HL-60 (cell line): ENCODE data around the gene OPHN1.

ENCODE experiments used
- DNase-seq, 2 experiments: peaks; one replicate each; pipeline ENCODE4 v3.0.0-alpha.2; 2010 to 2020; ENCODE audit warnings: low read depth in 1 of 2, low spot score in 1 of 2
- H3K27ac ChIP-seq: fragments of 250-450 bp; sonication (Bioruptor Pico); replicated peaks from 2 replicates; pipeline ENCODE4 v1.5.1; 2020; ENCODE audit warnings: mild to moderate bottlenecking, moderate library complexity
- H3K27me3 ChIP-seq: fragments of 250-450 bp; sonication (Bioruptor Pico); 2 replicates; pipeline ENCODE4 v1.5.1; 2021; ENCODE audit warnings: mild to moderate bottlenecking, moderate library complexity; ENCODE audit not compliant: insufficient read depth, poor library complexity, severe bottlenecking
- H3K4me3 ChIP-seq: replicated peaks from 2 replicates; pipeline ENCODE4 v1.5.1; 2011; ENCODE audit warnings: mild to moderate bottlenecking, control low read depth, low read length; ENCODE audit not compliant: insufficient read depth
- CTCF ChIP-seq: IDR thresholded peaks from one replicate; pipeline ENCODE4 v1.5.1; 2011; ENCODE audit warnings: low read length, control low read depth, inconsistent platforms; ENCODE audit not compliant: insufficient read depth
- GABPA ChIP-seq: IDR thresholded peaks from 2 replicates; pipeline ENCODE4 v1.6.1; 2012; ENCODE audit warnings: low read depth
- POLR2AphosphoS5 ChIP-seq: IDR thresholded peaks from 2 replicates; pipeline ENCODE4 v1.6.1; 2012; ENCODE audit warnings: low read depth
- SPI1 ChIP-seq: IDR thresholded peaks from 2 replicates; pipeline ENCODE4 v1.6.1; 2012; ENCODE audit warnings: low read depth, mild to moderate bottlenecking, borderline replicate concordance
- TF ChIP-seq, protein P1 (sequence below): IDR thresholded peaks from 2 replicates; pipeline ENCODE4 v1.6.1; 2012; ENCODE audit warnings: low read depth; ENCODE audit not compliant: insufficient replicate concordance

The OPHN1 gene

DNA sequence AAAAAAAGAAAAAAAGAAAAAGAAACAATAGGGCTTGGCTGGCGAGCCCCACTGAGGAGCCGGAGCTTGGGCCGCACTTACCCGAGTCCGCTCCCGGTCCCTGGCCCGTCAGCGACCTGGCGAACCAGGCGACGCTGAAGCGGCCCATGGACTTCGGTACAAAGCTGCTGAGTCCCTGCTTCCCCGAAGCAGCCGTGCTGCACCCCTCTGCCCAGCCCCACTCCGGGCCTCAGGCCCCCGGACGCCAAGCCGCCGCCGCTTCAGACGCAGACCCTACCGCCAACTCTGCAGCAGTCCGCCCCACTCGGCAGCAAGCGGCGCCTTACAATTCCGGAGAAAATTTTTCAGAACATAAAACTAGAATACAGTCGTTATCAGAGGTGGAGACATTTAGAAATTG, 300.5 kb downstream of the OPHN1 start:
- DNase-seq: no peak
- no peak overlapping the region for H3K27ac ChIP-seq
- no peak overlapping the region for H3K4me3 ChIP-seq
- no peaks in the 10 kb centered on the region for H3K27me3 ChIP-seq
- TF ChIP-seq SPI1 (no peak), CTCF (no peak), POLR2AphosphoS5 (no peak)

GRCh38 chrX:68121835-68122234, 311.5 kb downstream of the OPHN1 start:
- Histone ChIP-seq H3K27ac (no peak overlapping the region), H3K27me3 (no peaks in the 10 kb centered on the region), H3K4me3 (no peak overlapping the region)
- TF ChIP-seq SPI1 (no peak), POLR2AphosphoS5 (no peak), CTCF (no peak), GABPA (no peak)
- TF ChIP-seq, protein P1, sequence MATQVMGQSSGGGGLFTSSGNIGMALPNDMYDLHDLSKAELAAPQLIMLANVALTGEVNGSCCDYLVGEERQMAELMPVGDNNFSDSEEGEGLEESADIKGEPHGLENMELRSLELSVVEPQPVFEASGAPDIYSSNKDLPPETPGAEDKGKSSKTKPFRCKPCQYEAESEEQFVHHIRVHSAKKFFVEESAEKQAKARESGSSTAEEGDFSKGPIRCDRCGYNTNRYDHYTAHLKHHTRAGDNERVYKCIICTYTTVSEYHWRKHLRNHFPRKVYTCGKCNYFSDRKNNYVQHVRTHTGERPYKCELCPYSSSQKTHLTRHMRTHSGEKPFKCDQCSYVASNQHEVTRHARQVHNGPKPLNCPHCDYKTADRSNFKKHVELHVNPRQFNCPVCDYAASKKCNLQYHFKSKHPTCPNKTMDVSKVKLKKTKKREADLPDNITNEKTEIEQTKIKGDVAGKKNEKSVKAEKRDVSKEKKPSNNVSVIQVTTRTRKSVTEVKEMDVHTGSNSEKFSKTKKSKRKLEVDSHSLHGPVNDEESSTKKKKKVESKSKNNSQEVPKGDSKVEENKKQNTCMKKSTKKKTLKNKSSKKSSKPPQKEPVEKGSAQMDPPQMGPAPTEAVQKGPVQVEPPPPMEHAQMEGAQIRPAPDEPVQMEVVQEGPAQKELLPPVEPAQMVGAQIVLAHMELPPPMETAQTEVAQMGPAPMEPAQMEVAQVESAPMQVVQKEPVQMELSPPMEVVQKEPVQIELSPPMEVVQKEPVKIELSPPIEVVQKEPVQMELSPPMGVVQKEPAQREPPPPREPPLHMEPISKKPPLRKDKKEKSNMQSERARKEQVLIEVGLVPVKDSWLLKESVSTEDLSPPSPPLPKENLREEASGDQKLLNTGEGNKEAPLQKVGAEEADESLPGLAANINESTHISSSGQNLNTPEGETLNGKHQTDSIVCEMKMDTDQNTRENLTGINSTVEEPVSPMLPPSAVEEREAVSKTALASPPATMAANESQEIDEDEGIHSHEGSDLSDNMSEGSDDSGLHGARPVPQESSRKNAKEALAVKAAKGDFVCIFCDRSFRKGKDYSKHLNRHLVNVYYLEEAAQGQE: no peak
- no peak for DNase-seq

DNA sequence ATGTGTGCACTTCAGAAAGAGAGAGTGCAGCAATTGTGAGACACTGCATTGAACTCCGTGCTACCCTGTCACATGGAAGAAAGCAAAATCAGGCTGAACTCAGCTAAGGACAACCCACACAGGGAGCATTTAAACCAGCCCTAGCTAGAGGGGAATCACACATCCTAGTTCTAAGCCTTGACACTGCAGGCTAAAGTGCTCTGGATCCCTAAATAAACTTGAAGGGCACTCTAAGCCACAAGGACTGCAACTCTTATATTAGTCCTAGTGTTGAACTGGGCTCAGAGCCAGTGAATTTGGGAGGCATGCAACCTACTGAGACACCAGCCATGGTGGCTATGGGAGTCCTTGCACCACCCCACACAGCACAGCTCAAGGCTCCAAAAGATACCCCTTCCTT, 311.9 kb downstream of the OPHN1 start:
- H3K27ac ChIP-seq: no peak overlapping the region
- DNase-seq: no peak
- H3K4me3 ChIP-seq: no peak overlapping the region
- H3K27me3 ChIP-seq: no peaks in the 10 kb centered on the region
- TF ChIP-seq GABPA (no peak), SPI1 (no peak), CTCF (no peak), POLR2AphosphoS5 (no peak)
- TF ChIP-seq, protein P1: no peak

- no peak for DNase-seq
- Histone ChIP-seq H3K27ac (peak overlapping the region; percentile 66), H3K4me3 (no peak overlapping the region), H3K27me3 (no peaks in the 10 kb centered on the region)
- TF ChIP-seq GABPA: no peak
- TF ChIP-seq, protein P1: no peak
- no peak for TF ChIP-seq CTCF
- TF ChIP-seq POLR2AphosphoS5: no peak
- TF ChIP-seq SPI1: no peak
Measured at GRCh38 chrX:68115371-68115770, 317.9 kb downstream of the OPHN1 start.
